H7 (cell line): ENCODE data around the gene TNKS1BP1. TPM values are rescaled to one million over a fixed set of nuclear protein-coding genes. Genes with fewer than 3 reads are reported as not detected.
A peak's percentile ranks its signal among the peaks of the same experiment; 100 is the strongest.

Experiments used
- DNase-seq: peaks from one replicate; pipeline ENCODE4 v3.0.0; 2012
- H3K27me3 ChIP-seq: 2 replicates; pipeline ENCODE4 v1.6.0; 2011; ENCODE audit warnings: mild to moderate bottlenecking, low read length; ENCODE audit not compliant: control insufficient read depth, insufficient read depth
- H3K36me3 ChIP-seq: replicated peaks from 2 replicates; pipeline ENCODE4 v1.5.1; 2011; ENCODE audit warnings: low read length; ENCODE audit not compliant: control insufficient read depth, insufficient read depth
- H3K4me3 ChIP-seq: 2 replicates; pipeline ENCODE4 v1.5.1; 2011; ENCODE audit warnings: low read depth, mild to moderate bottlenecking, control low read depth, low read length, moderate library complexity; ENCODE audit not compliant: insufficient read depth
- total RNA-seq: library from RNA; depleted of rRNA; stranded (reverse); fragments of >200 nt; shearing (Covaris generic); gene quantifications from 2 replicates; pipeline ENCODE4 v1.2.3, GENCODE V29; 2014

The TNKS1BP1 gene
- total RNA-seq, 1 experiment from 2014 or later = 48.5 TPM

GRCh38 chr11:57358991-57359390 is 34.2 kb upstream of the TNKS1BP1 start:
- Histone ChIP-seq H3K36me3 (no peaks in the 10 kb centered on the region), H3K4me3 (no peak overlapping the region), H3K27me3 (no peaks in the 10 kb centered on the region; the same call in 1 of the 2 replicates)
- no peak for DNase-seq

- no peaks in the 10 kb centered on the region for H3K27me3 ChIP-seq
- DNase-seq = no peak
- no peak overlapping the region for H3K4me3 ChIP-seq
- H3K36me3 ChIP-seq = no peaks in the 10 kb centered on the region
Observed at GRCh38 chr11:57358543-57358961, 33.8 kb upstream of the TNKS1BP1 start.

GRCh38 chr11:57357856-57358255 is 33.1 kb upstream of the TNKS1BP1 start:
- no peaks in the 10 kb centered on the region for H3K36me3 ChIP-seq
- DNase-seq = no peak
- H3K4me3 ChIP-seq = no peak overlapping the region
- H3K27me3 ChIP-seq = no peaks in the 10 kb centered on the region

GRCh38 chr11:57357310-57357709 is 32.6 kb upstream of the TNKS1BP1 start:
- DNase-seq = no peak
- no peak overlapping the region for H3K4me3 ChIP-seq
- H3K27me3 ChIP-seq = no peaks in the 10 kb centered on the region
- H3K36me3 ChIP-seq = no peaks in the 10 kb centered on the region

GRCh38 chr11:57356268-57356667 is 31.5 kb upstream of the TNKS1BP1 start:
- DNase-seq = no peak
- no peaks in the 10 kb centered on the region for H3K36me3 ChIP-seq
- H3K4me3 ChIP-seq = no peak overlapping the region
- no peaks in the 10 kb centered on the region for H3K27me3 ChIP-seq

- no peak for DNase-seq
- Histone ChIP-seq H3K4me3 (no peak overlapping the region), H3K27me3 (no peaks in the 10 kb centered on the region; the same call in 1 of the 2 replicates), H3K36me3 (no peaks in the 10 kb centered on the region)
Observed at GRCh38 chr11:57354699-57355098, 29.9 kb upstream of the TNKS1BP1 start.

GRCh38 chr11:57353852-57354251 is 29.1 kb upstream of the TNKS1BP1 start:
- no peaks in the 10 kb centered on the region for H3K36me3 ChIP-seq
- no peak overlapping the region for H3K4me3 ChIP-seq
- H3K27me3 ChIP-seq = no peaks in the 10 kb centered on the region; the same call in 1 of the 2 replicates
- DNase-seq = no peak

- no peaks in the 10 kb centered on the region for H3K36me3 ChIP-seq
- no peak for DNase-seq
- no peak overlapping the region for H3K4me3 ChIP-seq
- H3K27me3 ChIP-seq = no peaks in the 10 kb centered on the region; the same call in 1 of the 2 replicates
Observed at GRCh38 chr11:57353446-57353845, 28.7 kb upstream of the TNKS1BP1 start.

- Histone ChIP-seq H3K4me3 (no peak overlapping the region), H3K36me3 (no peaks in the 10 kb centered on the region), H3K27me3 (no peaks in the 10 kb centered on the region; the same call in 1 of the 2 replicates)
- DNase-seq = no peak
Observed at GRCh38 chr11:57353036-57353435, 28.3 kb upstream of the TNKS1BP1 start.

- Histone ChIP-seq H3K36me3 (no peaks in the 10 kb centered on the region), H3K4me3 (peak overlapping the region; percentile 32), H3K27me3 (peaks cover 1% of the 10 kb centered on the region; the same call in 1 of the 2 replicates)
- DNase-seq = peak; percentile 94
Observed at GRCh38 chr11:57349491-57350274, 24.9 kb upstream of the TNKS1BP1 start.

- no peak for DNase-seq
- Histone ChIP-seq H3K27me3 (peaks cover 1% of the 10 kb centered on the region; the same call in 1 of the 2 replicates), H3K36me3 (no peaks in the 10 kb centered on the region), H3K4me3 (no peak overlapping the region)
Observed at GRCh38 chr11:57348636-57349313, 24.0 kb upstream of the TNKS1BP1 start.

GRCh38 chr11:57348052-57348451 is 23.3 kb upstream of the TNKS1BP1 start:
- DNase-seq = no peak
- Histone ChIP-seq H3K4me3 (no peak overlapping the region), H3K27me3 (peaks cover 1% of the 10 kb centered on the region; the same call in 1 of the 2 replicates)

GRCh38 chr11:57347336-57347735 is 22.6 kb upstream of the TNKS1BP1 start:
- DNase-seq = no peak
- peaks cover 1% of the 10 kb centered on the region; the same call in 1 of the 2 replicates for H3K27me3 ChIP-seq
- no peak overlapping the region for H3K4me3 ChIP-seq
- H3K36me3 ChIP-seq = no peaks in the 10 kb centered on the region

More at GRCh38 chr11:57348052-57348451, 23.3 kb upstream of the TNKS1BP1 start:
- H3K36me3 ChIP-seq = no peaks in the 10 kb centered on the region

GRCh38 chr11:57345555-57346211 is 20.9 kb upstream of the TNKS1BP1 start:
- no peak overlapping the region for H3K4me3 ChIP-seq
- peaks cover 4% of the 10 kb centered on the region for H3K27me3 ChIP-seq
- peak; percentile 93 for DNase-seq
- no peaks in the 10 kb centered on the region for H3K36me3 ChIP-seq
